GM23248 (cell line): ENCODE data around the gene SPX. TPM values are rescaled to one million over a fixed set of nuclear protein-coding genes. Genes with fewer than 3 reads are reported as not detected.

Experiments
- DNase-seq: peaks from one replicate; pipeline ENCODE4 v3.0.0-alpha.2; 2015
- H2AFZ ChIP-seq: fragments of 200-600 bp; sonication (generic); 2 replicates; pipeline ENCODE4 v1.6.1; 2016; ENCODE audit warnings: antibody characterized with exemption
- H3F3A ChIP-seq: fragments of 200-600 bp; sonication (generic); 2 replicates; pipeline ENCODE4 v1.6.1; 2016; ENCODE audit warnings: mild to moderate bottlenecking, antibody characterized with exemption, mixed run types; ENCODE audit not compliant: insufficient read depth
- H3K27ac ChIP-seq: fragments of 200-600 bp; sonication (generic); 2 replicates; pipeline ENCODE4 v1.5.1; 2016; ENCODE audit warnings: mild to moderate bottlenecking
- H3K27me3 ChIP-seq: fragments of 200-600 bp; sonication (generic); replicated peaks from 2 replicates; pipeline ENCODE4 v1.6.1; 2016; ENCODE audit warnings: mild to moderate bottlenecking; ENCODE audit not compliant: insufficient read depth
- H3K36me3 ChIP-seq: fragments of 200-600 bp; sonication (generic); 2 replicates; pipeline ENCODE4 v1.6.1; 2016; ENCODE audit warnings: low read depth, mild to moderate bottlenecking
- H3K4me1 ChIP-seq: fragments of 200-600 bp; sonication (generic); 2 replicates; pipeline ENCODE4 v1.6.1; 2016; ENCODE audit warnings: mild to moderate bottlenecking; ENCODE audit not compliant: insufficient read depth
- H3K4me2 ChIP-seq: fragments of 200-600 bp; sonication (generic); one replicate; pipeline ENCODE4 v1.6.1; 2016; ENCODE audit warnings: mild to moderate bottlenecking; ENCODE audit not compliant: unreplicated experiment
- H3K4me3 ChIP-seq: fragments of 200-600 bp; sonication (generic); 2 replicates; pipeline ENCODE4 v1.5.1; 2016; ENCODE audit warnings: mild to moderate bottlenecking
- H3K79me2 ChIP-seq: fragments of 200-600 bp; sonication (generic); 2 replicates; pipeline ENCODE4 v1.6.1; 2016; ENCODE audit warnings: mild to moderate bottlenecking; ENCODE audit not compliant: insufficient read depth
- H3K9ac ChIP-seq: fragments of 200-600 bp; sonication (generic); 2 replicates; pipeline ENCODE4 v1.6.1; 2016; ENCODE audit warnings: mild to moderate bottlenecking
- H3K9me2 ChIP-seq: fragments of 200-600 bp; sonication (generic); 2 replicates; pipeline ENCODE4 v1.6.1; 2016; ENCODE audit warnings: mixed run types, mild to moderate bottlenecking, moderate library complexity; ENCODE audit not compliant: insufficient read depth
- H3K9me3 ChIP-seq: fragments of 200-600 bp; sonication (generic); one replicate; pipeline ENCODE4 v1.6.1; 2017; ENCODE audit warnings: low read depth
- H4K20me1 ChIP-seq: fragments of 200-600 bp; sonication (generic); 2 replicates; pipeline ENCODE4 v1.6.0; 2016; ENCODE audit not compliant: insufficient read depth
- EZH2 ChIP-seq: fragments of 200-600 bp; sonication (generic); IDR thresholded peaks from 2 replicates; pipeline ENCODE4 v1.6.1; 2018; ENCODE audit warnings: antibody characterized with exemption, mild to moderate bottlenecking; ENCODE audit not compliant: insufficient read depth, poor library complexity, severe bottlenecking
- EZH2phosphoT487 ChIP-seq: fragments of 200-600 bp; sonication (generic); IDR thresholded peaks from 2 replicates; pipeline ENCODE4 v1.6.1; 2018; ENCODE audit warnings: antibody characterized with exemption, moderate library complexity, mild to moderate bottlenecking, low read depth; ENCODE audit not compliant: insufficient read depth
- WGBS, 2 experiments: methylation state at CpG; one replicate each; pipeline ENCODE4 v1.1.6; 2015 to 2017; ENCODE audit warnings: low lambda C conversion rate in 2 of 2, low coverage in 1 of 2; ENCODE audit errors: missing lambda C conversion rate in 2 of 2; 5-methylcytosine and 5-hydroxymethylcytosine counted together
- in situ Hi-C: fragments of 300-500 bp; cut with MboI; formaldehyde crosslinking; loops from 2 replicates; pipeline ENCODE4 v1.15.0; 2020
- polyA plus RNA-seq: library from polyadenylated mRNA; unstranded; fragments of >200 nt; fragmentation: Nextera tagmentation; extraction: Ambion mirVana; gene quantifications from 2 replicates; pipeline ENCODE4 v1.2.1, GENCODE V29; 2016
- total RNA-seq: library from RNA; depleted of rRNA; stranded (reverse); fragments of >200 nt; shearing (Covaris generic); gene quantifications from 2 replicates; pipeline ENCODE4 v1.2.3, GENCODE V29; 2014

The SPX gene
- total and polyA plus RNA-seq, 2 experiments from 2014 or later: 0.24 to 1.2 TPM

DNA sequence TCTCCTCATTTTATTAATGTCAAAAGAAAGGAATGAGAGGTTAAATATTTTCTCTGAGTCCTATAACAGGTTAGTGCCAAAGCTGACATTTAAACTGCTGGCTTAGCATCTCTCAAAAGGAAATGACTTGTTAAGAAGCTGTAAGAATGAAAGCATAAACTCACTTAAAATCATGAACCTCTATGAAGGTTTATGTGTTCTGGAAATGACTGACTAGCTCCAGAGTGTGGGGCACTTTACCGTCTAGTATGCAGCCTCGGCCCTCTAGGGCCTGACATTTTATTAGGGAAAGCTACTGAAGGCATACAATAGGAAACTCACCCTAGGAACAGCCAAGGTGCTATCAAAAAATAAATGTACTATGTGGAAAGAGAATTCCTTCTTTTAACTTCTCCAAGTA lies 35.1 kb downstream of the SPX start:
- no peak overlapping the region for H3K9ac ChIP-seq
- H4K20me1 ChIP-seq: no peaks in the 10 kb centered on the region
- H3K4me1 ChIP-seq: peaks cover 14% of the 10 kb centered on the region
- DNase-seq: no peak
- WGBS, 2 experiments: 6 to 12% methylated on average over 2 of the region's 2 CpGs
- no peak overlapping the region for H3K4me2 ChIP-seq
- in situ Hi-C loops: no loop called here
- H3K27me3 ChIP-seq: no peaks in the 10 kb centered on the region
- no peak overlapping the region for H3K4me3 ChIP-seq
- H3K36me3 ChIP-seq: no peaks in the 10 kb centered on the region
- H3K9me2 ChIP-seq: no peaks in the 10 kb centered on the region; the same call in 1 of the 2 replicates
- no peak overlapping the region for H2AFZ ChIP-seq
- H3F3A ChIP-seq: peaks cover 20% of the 10 kb centered on the region
- no peak overlapping the region for H3K27ac ChIP-seq
- no peaks in the 10 kb centered on the region for H3K79me2 ChIP-seq
- no peak for TF ChIP-seq EZH2phosphoT487
- no peak for TF ChIP-seq EZH2
- H3K9me3 ChIP-seq: no peaks in the 10 kb centered on the region

DNA sequence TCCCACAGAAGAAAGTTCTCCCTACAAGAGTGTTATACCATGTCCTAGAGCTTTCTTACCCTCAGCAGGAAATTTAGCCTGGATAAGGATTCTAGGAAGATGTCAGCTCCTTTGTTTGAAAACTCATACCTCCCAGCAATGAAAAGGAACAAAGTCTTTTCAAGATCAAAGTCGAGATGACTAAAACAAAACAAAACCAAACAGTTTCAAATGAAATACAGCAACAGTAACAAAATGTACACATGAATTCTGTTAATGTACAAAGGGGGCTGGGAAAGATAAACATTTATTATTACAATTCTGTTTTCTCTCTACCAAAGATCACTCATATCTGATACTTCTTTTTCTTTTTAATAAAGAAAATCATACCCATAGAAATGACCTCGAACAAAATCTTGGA lies 36.8 kb downstream of the SPX start:
- Histone ChIP-seq H3K27ac (no peak overlapping the region), H3K27me3 (no peaks in the 10 kb centered on the region), H4K20me1 (no peaks in the 10 kb centered on the region), H3K4me2 (no peak overlapping the region), H3K9me3 (no peaks in the 10 kb centered on the region), H3K4me1 (peaks cover 14% of the 10 kb centered on the region), H3K9me2 (no peaks in the 10 kb centered on the region; the same call in 1 of the 2 replicates), H3K79me2 (no peaks in the 10 kb centered on the region), H2AFZ (no peak overlapping the region), H3K4me3 (no peak overlapping the region), H3F3A (peaks cover 20% of the 10 kb centered on the region), H3K36me3 (no peaks in the 10 kb centered on the region), H3K9ac (no peak overlapping the region)
- WGBS, 2 experiments: 40 to 46% methylated on average over 2 of the region's 2 CpGs
- TF ChIP-seq EZH2 (no peak), EZH2phosphoT487 (no peak)
- DNase-seq: no peak
- in situ Hi-C loops: no loop called here

GRCh38 chr12:21566223-21566906 lies 40.3 kb downstream of the SPX start:
- DNase-seq: no peak
- Histone ChIP-seq H3K4me2 (no peak overlapping the region), H3K4me1 (no peaks in the 10 kb centered on the region), H3K27me3 (no peaks in the 10 kb centered on the region), H3K9me2 (no peaks in the 10 kb centered on the region), H4K20me1 (no peaks in the 10 kb centered on the region), H3K4me3 (no peak overlapping the region), H3K79me2 (no peaks in the 10 kb centered on the region), H3K36me3 (no peaks in the 10 kb centered on the region), H3K9me3 (no peaks in the 10 kb centered on the region), H3K27ac (no peak overlapping the region), H3K9ac (no peak overlapping the region), H3F3A (no peaks in the 10 kb centered on the region), H2AFZ (no peak overlapping the region)
- in situ Hi-C loops: no loop called here
- TF ChIP-seq EZH2 (no peak), EZH2phosphoT487 (no peak)
- 73 to 80% methylated on average over 5 of the region's 5 CpGs for WGBS, 2 experiments

GRCh38 chr12:21566907-21567394 lies 40.9 kb downstream of the SPX start:
- in situ Hi-C loops: no loop called here
- Histone ChIP-seq H3K9me3 (no peaks in the 10 kb centered on the region), H3K79me2 (no peaks in the 10 kb centered on the region), H3K27ac (no peak overlapping the region), H3K9me2 (no peaks in the 10 kb centered on the region), H2AFZ (no peak overlapping the region), H3K36me3 (no peaks in the 10 kb centered on the region), H3K9ac (no peak overlapping the region), H3K4me3 (no peak overlapping the region), H3F3A (no peaks in the 10 kb centered on the region), H3K4me1 (no peaks in the 10 kb centered on the region), H3K4me2 (no peak overlapping the region), H4K20me1 (no peaks in the 10 kb centered on the region), H3K27me3 (no peaks in the 10 kb centered on the region)
- DNase-seq: no peak
- TF ChIP-seq EZH2phosphoT487: no peak
- WGBS, 2 experiments: 65 to 66% methylated on average over 3 of the region's 3 CpGs
